Neural cell (in vitro differentiated cells): ENCODE results near the gene RIPOR1. TPM values are rescaled to one million over a fixed set of nuclear protein-coding genes. Genes with fewer than 3 reads are reported as not detected.

Source experiments
- H2AFZ ChIP-seq: fragments of 200-600, 300-800 bp; sonication (generic), shearing (Covaris generic); 2 replicates; pipeline ENCODE4 v1.6.0; 2014; ENCODE audit warnings: low read depth, mild to moderate bottlenecking, antibody characterized with exemption, low read length, moderate library complexity
- H3F3A ChIP-seq: fragments of 200-600 bp; shearing (Covaris generic); 2 replicates; pipeline ENCODE4 v1.6.1; 2016; ENCODE audit warnings: mild to moderate bottlenecking, moderate library complexity, mixed read lengths, antibody characterized with exemption, low read length; ENCODE audit not compliant: insufficient read depth, poor library complexity, severe bottlenecking
- H3K27ac ChIP-seq: fragments of 200-600, 300-800 bp; sonication (generic), shearing (Covaris generic); 2 replicates; pipeline ENCODE4 v1.5.1; 2014; ENCODE audit warnings: mild to moderate bottlenecking, low read length, moderate library complexity
- H3K27me3 ChIP-seq: fragments of 300-800, 200-600 bp; sonication (generic), shearing (Covaris generic); 2 replicates; pipeline ENCODE4 v1.6.0; 2014; ENCODE audit warnings: mild to moderate bottlenecking, low read depth, low read length, moderate library complexity; ENCODE audit not compliant: insufficient read depth
- H3K36me3 ChIP-seq: fragments of 300-800, 200-600 bp; sonication (generic), shearing (Covaris generic); 2 replicates; pipeline ENCODE4 v1.5.1; 2014; ENCODE audit warnings: mild to moderate bottlenecking, antibody characterized with exemption, low read length, moderate library complexity; ENCODE audit not compliant: insufficient read depth
- H3K4me2 ChIP-seq: fragments of 300-800, 200-600 bp; sonication (generic), shearing (Covaris generic); 2 replicates; pipeline ENCODE4 v1.6.0; 2014; ENCODE audit warnings: mild to moderate bottlenecking, low read length
- H3K4me3 ChIP-seq: fragments of 300-800, 200-600 bp; sonication (generic), shearing (Covaris generic); 2 replicates; pipeline ENCODE4 v1.5.1; 2014; ENCODE audit warnings: mild to moderate bottlenecking, low read length, moderate library complexity
- H3K79me2 ChIP-seq: fragments of 200-600 bp; shearing (Covaris generic); replicated peaks from 2 replicates; pipeline ENCODE4 v1.6.0; 2014; ENCODE audit warnings: mild to moderate bottlenecking, low read length, moderate library complexity; ENCODE audit not compliant: insufficient read depth
- H3K9ac ChIP-seq: fragments of 300-800, 200-600 bp; sonication (generic), shearing (Covaris generic); 2 replicates; pipeline ENCODE4 v1.6.1; 2016; ENCODE audit warnings: mild to moderate bottlenecking, low read length, mixed read lengths
- H3K9me2 ChIP-seq: fragments of 200-600 bp; shearing (Covaris generic); 2 replicates; pipeline ENCODE4 v1.6.1; 2016; ENCODE audit warnings: mild to moderate bottlenecking, low read length, mixed read lengths; ENCODE audit not compliant: insufficient read depth
- H3K9me3 ChIP-seq: fragments of 200-600, 300-800 bp; sonication (generic), shearing (Covaris generic); 2 replicates; pipeline ENCODE4 v1.6.1; 2016; ENCODE audit warnings: mild to moderate bottlenecking, mixed run types, low read length, moderate library complexity, mixed read lengths
- H4K20me1 ChIP-seq: fragments of 200-600 bp; shearing (Covaris generic); 2 replicates; pipeline ENCODE4 v1.6.1; 2016; ENCODE audit warnings: mild to moderate bottlenecking, mixed run types; ENCODE audit not compliant: insufficient read depth
- EZH2 ChIP-seq: fragments of 200-600, 300-800 bp; shearing (Covaris generic), sonication (generic); IDR thresholded peaks from 2 replicates; pipeline ENCODE4 v1.6.1; 2014; ENCODE audit warnings: antibody characterized with exemption, low read length, borderline replicate concordance, mild to moderate bottlenecking; ENCODE audit not compliant: insufficient read depth, poor library complexity, severe bottlenecking
- MXI1 ChIP-seq: fragments of 450-650 bp; conservative IDR thresholded peaks from 2 replicates; pipeline ENCODE4 v1.6.1; 2014; ENCODE audit warnings: antibody characterized with exemption, mild to moderate bottlenecking; ENCODE audit not compliant: poor library complexity, severe bottlenecking
- POLR2AphosphoS5 ChIP-seq: IDR thresholded peaks from 2 replicates; pipeline ENCODE4 v1.6.1; 2012
- REST ChIP-seq: IDR thresholded peaks from 2 replicates; pipeline ENCODE4 v1.6.1; 2012; ENCODE audit warnings: borderline replicate concordance
- TAF1 ChIP-seq: IDR thresholded peaks from 2 replicates; pipeline ENCODE4 v1.6.1; 2012; ENCODE audit warnings: low read depth
- polyA plus RNA-seq: library from polyadenylated mRNA; depleted of rRNA; stranded (reverse); fragments of >200 nt; gene quantifications from 2 replicates; pipeline ENCODE4 v1.2.3, GENCODE V29; 2014

The RIPOR1 gene
- polyA plus RNA-seq, 1 donor from 2014 or later = 13.2 TPM

GRCh38 chr16:67528870-67529581, 397 bp downstream of the RIPOR1 start:
- no peaks in the 10 kb centered on the region for H3K9me2 ChIP-seq
- H2AFZ ChIP-seq = peak overlapping the region; percentile 56
- no peaks in the 10 kb centered on the region for H3K9me3 ChIP-seq
- no peaks in the 10 kb centered on the region for H4K20me1 ChIP-seq
- no peaks in the 10 kb centered on the region for H3K36me3 ChIP-seq
- H3F3A ChIP-seq = no peaks in the 10 kb centered on the region
- H3K27ac ChIP-seq = peak overlapping the region; percentile 52
- TF ChIP-seq REST (peak; percentile 79), EZH2 (no peak), TAF1 (peak; percentile 45), MXI1 (peak; percentile 38), POLR2AphosphoS5 (peak; percentile 46)
- H3K9ac ChIP-seq = peak overlapping the region; percentile 92
- H3K79me2 ChIP-seq = peaks cover 22% of the 10 kb centered on the region
- H3K4me2 ChIP-seq = peak overlapping the region; percentile 91
- H3K4me3 ChIP-seq = peak overlapping the region; percentile 90
- H3K27me3 ChIP-seq = no peaks in the 10 kb centered on the region

- Histone ChIP-seq H3K9me3 (no peaks in the 10 kb centered on the region), H3K27ac (peak overlapping the region; percentile 52), H3K9me2 (no peaks in the 10 kb centered on the region), H3F3A (no peaks in the 10 kb centered on the region), H3K79me2 (peaks cover 22% of the 10 kb centered on the region), H3K36me3 (no peaks in the 10 kb centered on the region), H3K27me3 (no peaks in the 10 kb centered on the region), H3K9ac (peak overlapping the region; percentile 92), H3K4me2 (peak overlapping the region; percentile 91), H3K4me3 (peak overlapping the region; percentile 90), H2AFZ (peak overlapping the region; percentile 56), H4K20me1 (no peaks in the 10 kb centered on the region)
- TF ChIP-seq EZH2 (no peak), REST (peak; percentile 10)
Measured at GRCh38 chr16:67529582-67530012, 968 bp downstream of the RIPOR1 start.
